Muscle layer of colon (tissue), 2 donors: Measurements from ENCODE around the gene SH2D2A.

Experiments
- H3K27ac ChIP-seq: one replicate; pipeline ENCODE4 v1.7.0; 2013; ENCODE audit warnings: low read depth, mild to moderate bottlenecking, low read length, moderate library complexity
- H3K27me3 ChIP-seq, 2 donors: one replicate each; pipeline ENCODE4 v1.7.0; 2013; ENCODE audit warnings: low read length in 2 of 2, mild to moderate bottlenecking in 2 of 2; ENCODE audit not compliant: insufficient read depth in 2 of 2, control insufficient read depth in 1 of 2
- H3K36me3 ChIP-seq: one replicate; pipeline ENCODE4 v1.7.0; 2013; ENCODE audit warnings: mild to moderate bottlenecking, low read length; ENCODE audit not compliant: insufficient read depth
- H3K4me1 ChIP-seq: one replicate; pipeline ENCODE4 v1.7.0; 2013; ENCODE audit warnings: mild to moderate bottlenecking, low read length; ENCODE audit not compliant: insufficient read depth
- H3K4me3 ChIP-seq, 2 donors: one replicate each; pipeline ENCODE4 v1.7.0; 2013; ENCODE audit warnings: low read length in 2 of 2, low read depth in 1 of 2, mild to moderate bottlenecking in 1 of 2, moderate library complexity in 1 of 2
- H3K9ac ChIP-seq: one replicate; pipeline ENCODE4 v1.7.0; 2013; ENCODE audit warnings: low read length
- H3K9me3 ChIP-seq: one replicate; pipeline ENCODE4 v1.7.0; 2013; ENCODE audit warnings: mild to moderate bottlenecking, low read length
- donor health status: abdominal sarcoma.
- donor health status: Adenocarcinoma of cecum.

The SH2D2A gene

DNA sequence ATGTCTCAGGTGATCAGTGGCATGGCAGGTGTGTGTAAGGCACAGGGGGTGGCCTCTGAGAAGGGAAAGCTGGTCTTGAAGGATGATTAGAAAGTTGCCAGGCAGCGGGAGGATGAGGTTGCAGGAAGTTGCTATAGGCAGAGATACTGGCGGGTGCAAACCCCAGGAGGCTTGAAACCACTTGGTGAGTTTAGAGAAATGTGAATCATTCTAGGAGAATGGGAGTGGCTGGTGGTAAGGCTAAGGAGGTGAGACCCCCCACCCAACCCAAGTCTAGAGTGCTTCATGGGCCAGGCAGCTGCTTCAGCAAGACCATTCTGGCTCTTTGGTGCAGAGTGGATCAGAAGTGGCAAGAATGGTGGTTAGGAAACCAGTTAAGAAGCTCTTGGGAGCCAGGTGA lies 9.0 kb downstream of the SH2D2A start:
- H3K36me3 ChIP-seq: no peaks in the 10 kb centered on the region
- H3K4me3 ChIP-seq: no peak overlapping the region
- no peaks in the 10 kb centered on the region for H3K9me3 ChIP-seq
- peaks cover 0 to 10% of the 10 kb centered on the region in 2 donors for H3K27me3 ChIP-seq
- no peak overlapping the region for H3K9ac ChIP-seq
- no peak overlapping the region for H3K27ac ChIP-seq
- H3K4me1 ChIP-seq: peaks cover 16% of the 10 kb centered on the region

GRCh38 chr1:156806512-156807440 lies 9.9 kb downstream of the SH2D2A start:
- no peak overlapping the region for H3K4me3 ChIP-seq
- H3K36me3 ChIP-seq: peaks cover 2% of the 10 kb centered on the region
- peaks cover 16% of the 10 kb centered on the region for H3K4me1 ChIP-seq
- peaks cover 0 to 2% of the 10 kb centered on the region in 2 donors for H3K27me3 ChIP-seq
- no peak overlapping the region for H3K9ac ChIP-seq
- peak overlapping the region; percentile 7 for H3K27ac ChIP-seq
- no peaks in the 10 kb centered on the region for H3K9me3 ChIP-seq

GRCh38 chr1:156805766-156806511 lies 10.7 kb downstream of the SH2D2A start:
- Histone ChIP-seq H3K27me3 (no peaks in the 10 kb centered on the region), H3K9me3 (no peaks in the 10 kb centered on the region), H3K36me3 (peaks cover 9% of the 10 kb centered on the region), H3K9ac (no peak overlapping the region), H3K27ac (peak overlapping the region; percentile 7), H3K4me1 (peaks cover 16% of the 10 kb centered on the region), H3K4me3 (no peak overlapping the region)

DNA sequence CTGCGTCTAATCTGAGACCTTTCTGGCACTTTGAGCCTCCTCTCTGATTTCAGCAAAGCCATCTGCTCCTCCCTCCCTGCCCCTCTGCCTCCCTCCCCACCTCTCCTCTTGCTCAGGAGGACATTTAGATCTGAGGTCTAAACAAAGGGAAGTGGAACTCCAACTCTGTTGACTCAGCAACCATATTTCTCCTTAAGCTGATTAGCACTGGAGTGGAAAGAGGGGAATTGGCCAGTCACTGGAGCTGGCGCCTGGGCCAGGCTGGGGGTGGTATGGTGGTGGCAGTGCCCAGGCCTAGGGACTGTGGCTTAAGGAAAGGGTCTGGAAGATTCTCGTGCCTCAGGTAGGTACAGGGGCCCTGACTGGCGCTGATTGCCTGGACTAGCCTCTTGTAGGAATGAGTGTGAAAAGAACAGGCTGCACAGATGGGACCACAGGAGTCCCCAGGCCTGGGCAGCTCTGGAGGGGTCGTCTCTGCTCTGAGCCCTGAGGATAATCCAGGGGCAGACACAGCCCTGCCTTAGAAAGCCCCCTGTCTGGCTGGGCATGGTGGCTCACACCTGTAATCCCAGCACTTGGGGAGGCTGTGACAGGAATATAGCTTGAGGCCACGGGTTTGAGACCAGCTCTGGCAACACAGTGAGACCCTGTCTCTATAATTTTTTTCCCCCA lies 11.9 kb downstream of the SH2D2A start:
- H3K9me3 ChIP-seq: no peaks in the 10 kb centered on the region
- no peak overlapping the region for H3K9ac ChIP-seq
- H3K4me1 ChIP-seq: peaks cover 16% of the 10 kb centered on the region
- H3K36me3 ChIP-seq: peaks cover 20% of the 10 kb centered on the region
- H3K4me3 ChIP-seq: no peak overlapping the region
- H3K27me3 ChIP-seq: no peaks in the 10 kb centered on the region
- H3K27ac ChIP-seq: no peak overlapping the region

DNA sequence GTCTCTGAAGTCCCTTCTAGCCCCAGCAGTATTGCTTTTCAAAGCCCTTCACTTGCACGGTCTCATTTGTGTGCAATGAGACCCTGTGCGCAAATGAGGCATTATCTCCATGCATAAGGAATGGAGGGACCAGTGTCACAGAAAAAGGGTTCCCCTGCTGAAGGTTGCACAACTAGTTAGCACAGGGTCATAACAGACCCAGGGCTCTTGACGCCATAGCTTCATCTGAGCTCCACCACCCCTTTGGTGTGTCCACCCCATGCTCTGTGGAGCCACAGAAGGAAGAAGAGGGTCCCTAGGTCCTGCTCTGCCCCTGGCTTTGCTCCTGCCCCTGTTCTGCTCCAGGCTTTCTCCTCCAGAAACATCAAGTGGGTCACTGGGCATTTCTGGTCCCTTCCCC lies 12.6 kb downstream of the SH2D2A start:
- Histone ChIP-seq H3K9ac (no peak overlapping the region), H3K4me3 (no peak overlapping the region), H3K27me3 (no peaks in the 10 kb centered on the region), H3K36me3 (peaks cover 23% of the 10 kb centered on the region), H3K27ac (no peak overlapping the region), H3K9me3 (no peaks in the 10 kb centered on the region), H3K4me1 (peaks cover 16% of the 10 kb centered on the region)

DNA sequence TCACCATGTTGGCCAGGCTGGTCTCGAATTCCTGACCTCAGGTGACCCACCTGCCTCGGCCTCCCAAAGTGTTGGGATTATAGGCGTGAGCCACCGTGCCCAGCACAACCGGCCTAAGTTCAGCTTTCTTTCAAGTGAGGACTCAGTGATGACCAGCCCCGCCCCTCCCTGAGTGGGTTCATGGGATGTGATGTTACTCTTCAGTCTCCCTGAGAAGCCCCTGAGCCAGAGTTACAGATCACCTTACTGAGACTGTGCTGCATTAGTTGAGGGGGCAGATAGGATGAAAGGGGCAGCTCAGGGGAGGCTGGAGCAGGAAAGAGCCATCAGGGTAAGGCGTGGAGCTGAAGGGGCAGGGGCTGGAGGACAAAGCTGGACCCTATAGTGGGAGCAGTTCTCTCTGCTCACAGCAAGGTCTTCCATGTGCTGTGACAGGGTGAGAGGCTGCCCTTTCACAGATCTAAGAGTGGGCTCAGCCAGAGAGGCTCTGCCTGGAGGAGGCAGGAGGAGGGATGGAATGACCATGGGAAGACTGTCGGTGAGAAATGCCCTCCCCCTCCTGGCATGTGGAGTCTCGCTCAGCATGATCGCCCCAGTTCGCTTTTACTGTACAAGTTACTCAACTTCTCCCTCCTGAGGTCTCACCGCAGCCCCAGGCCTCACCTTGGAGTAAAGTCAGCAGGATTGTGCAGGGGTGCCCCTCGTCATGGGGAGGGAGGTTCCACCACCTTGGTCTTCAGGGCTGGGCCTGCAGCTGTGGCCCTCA lies 13.4 kb downstream of the SH2D2A start:
- H3K4me1 ChIP-seq: peaks cover 16% of the 10 kb centered on the region
- H3K4me3 ChIP-seq: no peak overlapping the region
- peaks cover 23% of the 10 kb centered on the region for H3K36me3 ChIP-seq
- no peaks in the 10 kb centered on the region for H3K9me3 ChIP-seq
- no peak overlapping the region for H3K9ac ChIP-seq
- no peaks in the 10 kb centered on the region for H3K27me3 ChIP-seq
- no peak overlapping the region for H3K27ac ChIP-seq

DNA sequence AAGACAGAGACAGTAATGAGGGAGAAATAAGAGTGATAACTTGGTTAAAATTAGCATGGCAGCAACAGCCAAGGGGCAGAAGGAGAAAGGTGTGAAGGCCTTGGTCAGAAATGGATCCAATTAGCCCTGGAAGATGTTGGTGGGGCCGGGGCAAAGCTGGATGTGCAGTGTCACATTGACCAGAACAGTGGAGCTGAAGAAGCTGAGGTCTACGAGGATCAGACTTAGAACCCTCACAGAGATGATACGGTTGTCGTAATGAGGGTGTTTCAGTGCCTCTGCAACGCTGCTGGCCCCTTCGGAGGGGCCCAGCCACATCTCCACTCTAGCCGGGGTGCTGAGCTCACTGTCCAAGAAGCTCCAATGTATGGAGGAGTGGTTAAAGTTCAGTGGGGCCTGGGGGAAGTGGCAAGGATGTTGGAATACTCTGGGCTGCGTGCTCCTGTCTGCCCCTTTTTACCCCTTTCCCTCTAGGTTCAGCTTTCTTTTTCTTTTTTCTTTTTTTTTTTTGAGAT lies 14.2 kb downstream of the SH2D2A start:
- Histone ChIP-seq H3K9me3 (no peaks in the 10 kb centered on the region), H3K27me3 (no peaks in the 10 kb centered on the region), H3K9ac (no peak overlapping the region), H3K36me3 (peaks cover 28% of the 10 kb centered on the region), H3K27ac (no peak overlapping the region), H3K4me1 (peaks cover 16% of the 10 kb centered on the region), H3K4me3 (no peak overlapping the region)

DNA sequence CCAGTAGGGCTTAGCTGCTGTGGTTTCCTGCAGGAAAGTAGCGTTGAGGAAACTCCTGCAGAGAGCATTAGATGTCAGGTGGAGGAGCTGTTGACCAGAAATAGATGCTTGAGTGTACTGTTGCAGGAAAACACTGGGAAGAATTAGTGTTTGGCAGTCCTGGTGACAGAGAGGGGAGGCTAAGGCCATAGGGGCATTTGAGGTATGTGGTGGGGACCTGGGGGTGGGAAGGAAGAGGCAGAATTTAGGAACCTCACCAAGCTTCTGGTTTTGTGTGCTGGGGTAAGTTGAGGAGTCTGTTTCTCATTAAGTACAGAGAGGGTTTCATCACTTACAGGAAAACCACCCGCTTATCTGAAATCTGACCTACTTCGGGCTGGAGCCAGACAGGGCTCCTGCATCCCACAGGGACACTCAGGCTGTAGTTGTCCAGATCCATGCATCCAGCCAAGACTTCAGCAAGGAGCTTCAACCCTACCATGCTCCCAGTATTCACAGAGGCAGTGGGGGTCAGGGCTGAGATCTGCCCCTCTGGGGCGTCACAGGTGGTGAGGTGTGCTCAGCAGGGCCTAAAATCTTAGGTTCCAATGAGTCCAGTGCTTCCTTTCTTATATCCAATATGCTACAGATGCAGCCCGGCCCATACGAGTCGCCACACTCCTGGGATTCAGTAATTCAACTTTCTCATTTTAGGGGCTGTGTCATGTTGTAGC lies 15.1 kb downstream of the SH2D2A start:
- peaks cover 35% of the 10 kb centered on the region for H3K36me3 ChIP-seq
- no peak overlapping the region for H3K27ac ChIP-seq
- peaks cover 16% of the 10 kb centered on the region for H3K4me1 ChIP-seq
- H3K9ac ChIP-seq: no peak overlapping the region
- no peaks in the 10 kb centered on the region for H3K27me3 ChIP-seq
- H3K4me3 ChIP-seq: no peak overlapping the region
- no peaks in the 10 kb centered on the region for H3K9me3 ChIP-seq

GRCh38 chr1:156797212-156797871 lies 19.3 kb downstream of the SH2D2A start:
- Histone ChIP-seq H3K9ac (no peak overlapping the region), H3K9me3 (no peaks in the 10 kb centered on the region), H3K36me3 (peaks cover 77% of the 10 kb centered on the region), H3K4me3 (no peak overlapping the region), H3K27me3 (no peaks in the 10 kb centered on the region), H3K4me1 (no peaks in the 10 kb centered on the region), H3K27ac (no peak overlapping the region)
